ENCODE measurements around the gene ASTN2. TPM values are rescaled to one million over a fixed set of nuclear protein-coding genes. Genes with fewer than 3 reads are reported as not detected.

ASTN2 gene
- total RNA-seq, 1 donor from 2014 or later: 4.2 TPM

- intact Hi-C loops (cut with micrococcal nuclease): no loop called here
These were observed 49.4 kb downstream of the ASTN2 start for GRCh38 chr9:117365438-117365837.

- intact Hi-C loops (cut with micrococcal nuclease): no loop called here
These were observed 51.9 kb downstream of the ASTN2 start for GRCh38 chr9:117363006-117363405.

GRCh38 chr9:117359910-117360309, 54.9 kb downstream of the ASTN2 start:
- intact Hi-C loops (cut with micrococcal nuclease): no loop called here

DNA sequence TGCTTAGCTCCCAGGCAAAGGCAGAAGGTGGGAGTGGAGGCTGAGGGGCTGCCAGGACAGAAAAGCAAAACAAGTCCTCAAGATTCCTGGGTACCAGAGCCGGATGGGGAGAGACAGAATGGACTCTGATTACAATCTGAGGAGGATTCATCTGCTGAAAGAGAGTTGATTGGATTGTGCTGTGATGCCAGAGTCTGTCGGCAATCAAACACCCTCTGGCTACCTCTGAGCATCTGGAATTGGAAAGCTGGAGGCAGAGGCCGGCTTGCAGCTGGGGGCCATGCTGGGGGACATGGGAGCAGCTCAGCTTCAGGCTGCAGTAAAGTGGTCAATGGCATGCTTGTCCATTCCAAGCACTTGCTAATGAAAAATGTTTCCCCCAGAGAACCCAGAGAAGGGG, 59.3 kb downstream of the ASTN2 start:
- intact Hi-C loops (cut with micrococcal nuclease): no loop called here

DNA sequence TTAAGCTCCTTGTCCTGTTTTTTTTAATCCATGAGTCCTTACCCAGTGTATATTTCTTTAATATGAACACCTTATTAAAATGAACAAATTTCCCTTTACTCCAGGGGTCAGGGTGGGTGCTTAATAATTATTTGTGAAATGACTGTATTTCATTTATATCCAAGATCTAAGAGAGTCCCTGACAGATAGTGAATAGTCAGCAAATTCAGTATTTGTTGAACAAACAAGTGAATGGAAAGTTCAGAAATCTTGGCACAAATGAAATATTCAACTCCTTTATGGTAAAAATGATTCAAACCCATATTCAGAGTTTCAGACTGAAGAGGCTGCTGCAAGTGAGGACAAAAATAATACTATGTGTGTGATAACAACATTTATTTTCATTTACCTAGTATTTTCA, 59.9 kb downstream of the ASTN2 start:
- intact Hi-C loops (cut with micrococcal nuclease): no loop called here

DNA sequence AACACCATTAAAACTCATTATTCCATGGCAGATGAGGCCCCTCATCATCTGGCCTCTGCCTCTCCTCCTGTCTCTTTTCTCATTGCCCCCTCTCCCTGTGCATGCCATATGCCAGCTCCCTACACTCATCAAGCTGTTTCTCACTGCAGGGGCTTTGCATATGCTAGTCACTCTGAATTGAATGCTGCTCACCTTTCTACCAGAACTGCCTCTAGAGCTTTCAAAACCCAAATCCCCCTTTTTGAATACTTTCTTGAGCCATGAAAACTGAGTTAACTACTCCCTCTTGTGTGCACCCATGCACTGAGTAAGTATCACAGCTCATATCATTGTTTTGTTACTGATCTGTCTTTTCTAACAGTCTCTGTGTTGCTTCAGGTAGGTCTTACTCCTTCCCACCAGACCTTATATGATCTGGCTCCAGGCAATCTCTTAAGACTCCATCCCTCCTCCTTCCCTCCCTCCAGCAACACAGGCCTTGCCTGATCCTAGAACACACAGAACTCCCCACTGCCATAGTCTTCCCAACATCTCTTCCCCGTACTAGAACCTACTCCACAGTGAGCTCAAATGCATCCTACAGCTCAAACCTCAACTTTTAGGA, 60.5 kb downstream of the ASTN2 start:
- intact Hi-C loops (cut with micrococcal nuclease): no loop called here

DNA sequence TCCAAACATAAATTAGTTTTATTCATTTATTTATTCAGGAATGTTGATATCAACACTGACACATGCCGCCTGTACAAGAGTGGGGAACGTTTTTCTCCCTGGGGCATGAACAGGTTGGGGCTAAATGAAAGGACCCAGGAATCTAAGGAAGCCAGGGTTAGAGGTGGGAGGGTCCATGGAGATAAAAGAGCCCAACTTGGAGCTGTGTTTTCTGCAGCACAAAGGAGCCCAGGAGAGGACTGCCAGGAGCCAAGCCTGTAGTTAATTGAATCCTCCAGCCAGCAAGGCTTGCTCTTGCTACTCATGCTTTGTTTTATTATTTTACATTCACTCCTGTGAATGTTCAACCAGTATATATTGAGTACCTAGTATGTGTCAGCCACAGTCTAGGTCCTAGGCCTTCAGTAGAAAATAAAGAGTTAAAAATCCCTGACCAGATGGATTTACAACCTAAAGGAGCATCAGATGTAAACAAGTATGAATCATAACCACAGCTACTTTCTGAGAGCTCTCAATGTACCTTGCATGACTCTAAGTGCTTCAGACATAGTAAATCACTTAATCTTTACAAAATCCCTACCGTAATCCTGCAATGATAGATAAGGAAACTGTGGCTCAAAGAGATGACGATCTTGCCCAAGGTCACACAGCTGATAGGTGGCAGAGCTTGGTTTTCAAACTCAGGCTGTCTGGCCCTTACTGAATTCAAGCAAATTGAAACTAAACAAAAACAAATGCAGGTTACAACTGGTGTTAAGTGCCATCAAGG, 69.8 kb downstream of the ASTN2 start:
- intact Hi-C loops (cut with micrococcal nuclease): no loop called here

- intact Hi-C loops (cut with micrococcal nuclease): no loop called here
These were observed 71.4 kb downstream of the ASTN2 start for GRCh38 chr9:117343427-117343826.

DNA sequence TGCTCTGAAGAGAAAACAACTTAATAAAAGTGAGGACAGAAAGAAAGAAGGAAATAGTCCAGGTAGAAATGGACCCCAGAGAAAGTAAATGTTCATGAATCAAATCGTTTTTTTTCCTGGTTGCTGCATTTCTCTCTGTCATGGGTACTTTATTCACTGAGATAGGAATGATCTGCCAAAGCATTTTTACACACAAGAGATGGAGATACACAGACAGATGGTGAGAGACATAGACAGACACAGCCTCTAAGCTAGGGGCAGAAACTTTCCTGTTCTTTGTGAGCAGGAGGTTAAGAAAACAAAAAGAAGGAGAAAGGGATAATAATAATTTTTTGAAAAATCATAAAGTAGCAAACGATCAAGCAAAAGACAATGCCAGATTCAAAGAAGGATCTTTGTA, 73.7 kb downstream of the ASTN2 start:
- intact Hi-C loops (cut with micrococcal nuclease): no loop called here

DNA sequence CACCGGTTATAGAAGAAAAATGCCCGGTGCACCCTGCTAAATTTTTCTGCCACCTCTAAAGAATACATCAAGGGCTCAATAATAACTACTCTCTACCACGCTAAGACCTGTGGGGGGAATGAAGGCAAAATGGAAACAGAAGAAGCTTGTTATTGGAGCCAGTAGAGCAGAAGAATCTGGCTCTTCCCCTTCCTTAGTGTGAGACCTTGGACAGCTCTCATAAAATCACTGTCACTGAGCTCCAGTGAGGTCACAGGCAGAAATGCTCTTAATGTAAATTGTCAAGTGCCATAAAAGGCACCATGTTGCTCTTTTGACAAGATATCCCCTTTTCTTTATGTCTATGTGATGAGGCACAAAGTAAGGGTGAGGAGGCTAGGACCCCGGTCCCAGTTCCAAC, 74.4 kb downstream of the ASTN2 start:
- intact Hi-C loops (cut with micrococcal nuclease): no loop called here

GRCh38 chr9:117335837-117336433, 78.9 kb downstream of the ASTN2 start:
- intact Hi-C loops (cut with micrococcal nuclease): no loop called here

GRCh38 chr9:117334101-117334500, 80.8 kb downstream of the ASTN2 start:
- intact Hi-C loops (cut with micrococcal nuclease): no loop called here

GRCh38 chr9:117325831-117326230, 89.0 kb downstream of the ASTN2 start:
- intact Hi-C loops (cut with micrococcal nuclease): no loop called here

GRCh38 chr9:117325110-117325731, 89.6 kb downstream of the ASTN2 start:
- intact Hi-C loops (cut with micrococcal nuclease): no loop called here

GRCh38 chr9:117323390-117323789, 91.5 kb downstream of the ASTN2 start:
- intact Hi-C loops (cut with micrococcal nuclease): no loop called here

DNA sequence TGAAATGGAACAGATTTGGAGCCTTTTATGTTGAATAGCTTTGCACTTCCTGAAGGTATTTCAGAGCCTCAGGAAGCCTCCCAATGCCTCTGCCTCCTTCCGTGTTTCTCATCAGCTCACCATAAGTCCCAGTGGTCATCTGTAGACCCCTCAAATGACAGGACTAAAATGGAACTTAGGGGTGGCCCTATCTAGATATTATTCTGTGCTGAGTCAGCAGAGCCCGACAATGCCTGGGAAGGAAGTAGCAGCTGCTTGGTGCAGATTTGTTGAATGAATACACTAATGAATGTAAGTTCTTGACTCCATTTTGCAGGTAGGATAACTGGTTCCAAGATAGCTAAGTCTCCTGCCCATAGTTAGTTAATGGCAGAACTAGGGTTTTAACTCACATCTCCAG, 97.7 kb downstream of the ASTN2 start:
- intact Hi-C loops (cut with micrococcal nuclease): no loop called here

GRCh38 chr9:117315236-117315635, 99.6 kb downstream of the ASTN2 start:
- intact Hi-C loops (cut with micrococcal nuclease): no loop called here

DNA sequence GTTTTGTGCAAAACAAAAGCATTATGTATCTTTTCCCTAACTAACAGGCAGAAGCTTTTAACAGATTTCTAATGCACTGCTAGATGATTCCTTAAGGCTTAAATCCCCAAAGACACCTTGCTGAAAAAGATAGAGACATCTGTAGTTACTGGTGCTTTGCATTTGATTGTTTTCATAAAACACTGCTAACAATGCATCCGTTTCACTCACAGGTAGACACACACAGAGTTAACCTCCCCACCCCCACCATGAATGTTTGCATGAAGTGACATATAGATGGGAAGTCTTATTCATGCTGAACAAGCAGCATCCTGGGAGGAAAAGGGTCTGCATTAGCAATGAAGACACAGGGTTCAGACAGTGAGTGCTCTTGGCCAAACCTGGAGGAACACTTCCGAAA, 100.9 kb downstream of the ASTN2 start:
- intact Hi-C loops (cut with micrococcal nuclease): no loop called here

DNA sequence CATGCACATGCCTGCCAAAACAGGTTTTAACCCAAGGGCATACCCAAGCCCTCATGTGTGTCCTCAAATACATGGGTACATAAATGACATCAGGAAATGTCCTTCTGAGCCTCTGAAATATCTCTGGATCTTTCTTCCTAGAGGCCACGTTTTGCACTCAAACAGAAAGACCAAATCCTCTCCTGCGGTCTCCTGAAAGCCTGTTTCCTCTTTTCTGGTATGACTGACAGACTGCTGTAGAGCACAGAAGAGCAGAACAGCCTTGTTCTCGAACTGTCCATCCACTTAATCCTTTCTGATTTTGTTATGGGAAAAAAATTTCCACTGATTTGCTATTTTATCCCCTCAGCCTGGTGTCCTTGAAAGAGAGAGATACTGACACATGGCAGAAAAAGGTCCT, 107.2 kb downstream of the ASTN2 start:
- intact Hi-C loops (cut with micrococcal nuclease): no loop called here

GRCh38 chr9:117306032-117306431, 108.8 kb downstream of the ASTN2 start:
- intact Hi-C loops (cut with micrococcal nuclease): no loop called here

DNA sequence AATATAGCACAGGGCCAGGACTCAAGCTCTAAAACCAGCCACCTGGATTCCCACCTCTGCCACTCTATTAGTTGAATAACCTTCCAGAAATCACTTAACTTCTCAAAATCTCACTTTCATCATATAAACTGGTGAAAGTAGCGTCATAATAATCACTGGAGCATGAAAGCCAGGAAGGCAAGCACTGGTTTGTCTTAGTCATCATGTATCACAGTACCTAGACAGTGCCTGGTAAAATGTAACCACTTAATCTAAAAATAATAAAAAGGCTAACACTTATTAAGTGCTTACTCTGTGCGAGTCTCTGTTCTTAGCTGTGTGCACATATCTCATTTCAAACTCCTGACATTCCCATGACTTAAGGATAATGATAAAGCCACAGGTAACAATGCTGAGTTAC, 109.4 kb downstream of the ASTN2 start:
- intact Hi-C loops (cut with micrococcal nuclease): no loop called here

DNA sequence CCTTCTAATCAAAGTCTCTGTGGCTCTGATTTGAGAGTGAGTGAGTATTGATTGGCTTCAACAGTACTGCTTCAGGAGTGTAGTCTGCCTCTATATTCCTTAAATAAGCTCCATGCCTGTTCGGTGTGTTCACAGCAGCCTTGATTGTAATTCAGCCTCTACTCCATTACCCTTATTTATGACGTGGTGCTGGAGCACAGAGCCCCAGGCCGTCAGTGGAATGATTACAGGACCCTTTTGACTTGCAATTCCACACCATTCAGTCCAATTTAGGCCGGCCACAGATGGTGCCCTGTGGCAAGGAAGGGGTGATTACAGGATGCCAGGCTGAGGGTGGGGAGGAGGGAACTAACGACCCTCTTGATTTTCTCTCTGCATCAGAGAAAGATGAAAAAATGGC, 110.3 kb downstream of the ASTN2 start:
- intact Hi-C loops (cut with micrococcal nuclease): no loop called here
